Stimulated activated CD8-positive, alpha-beta memory T cell treated with anti-CD3 and anti-CD28 coated beads, Interleukin-4, amount 100 ng/mL, for 48 hours (primary cell): Measurements from ENCODE around the gene ZNF732.
"Not testable (repeated sequence)": the region's sequence is repeated elsewhere in the genome, so short reads cannot be mapped to it uniquely, and the experiment has no call there.

Experiments
- DNase-seq: peaks from one replicate; pipeline ENCODE4 v3.0.0-alpha.2; 2020

ZNF732 gene

GRCh38 chr4:304969-305680, at the start of gene ZNF732:
TSS of gene ZNF732 (minus strand) at chr4:305474. CDS start at chr4:305310, 164 bp downstream.
- no peak for DNase-seq

- no peak for DNase-seq
Measured at GRCh38 chr4:340011-340410, 34.7 kb upstream of the ZNF732 start.

- DNase-seq: no peak
Measured at GRCh38 chr4:338759-339097, 33.5 kb upstream of the ZNF732 start.

- DNase-seq: peak; percentile 69
Measured at GRCh38 chr4:337932-338758, 32.9 kb upstream of the ZNF732 start.

- peak; percentile 91 for DNase-seq
Measured at GRCh38 chr4:337143-337931, 32.1 kb upstream of the ZNF732 start, which contains the start of gene ZNF141. TSS of gene ZNF141 (plus strand) at chr4:337814. CDS start at chr4:337984, 170 bp downstream.

GRCh38 chr4:336893-337142, 31.5 kb upstream of the ZNF732 start:
- peak; percentile 45 for DNase-seq

- DNase-seq: no peak
Measured at GRCh38 chr4:336099-336892, 31.0 kb upstream of the ZNF732 start.

- no peak for DNase-seq
Measured at GRCh38 chr4:335515-335914, 30.2 kb upstream of the ZNF732 start.

- DNase-seq: no peak
Measured at GRCh38 chr4:328729-329128, 23.5 kb upstream of the ZNF732 start.

- DNase-seq: no peak
Measured at GRCh38 chr4:314296-314903, 9.1 kb upstream of the ZNF732 start.

- no peak for DNase-seq
Measured at GRCh38 chr4:309807-310206, 4.5 kb upstream of the ZNF732 start.

GRCh38 chr4:306551-306961, 1.3 kb upstream of the ZNF732 start:
- no peak for DNase-seq

GRCh38 chr4:304516-304915, 758 bp downstream of the ZNF732 start:
- not testable (repeated sequence) for DNase-seq

GRCh38 chr4:302381-302780, 2.9 kb downstream of the ZNF732 start:
- DNase-seq: no peak

GRCh38 chr4:294732-295131, 10.5 kb downstream of the ZNF732 start:
- DNase-seq: no peak

- DNase-seq: no peak
Measured at GRCh38 chr4:288891-289290, 16.4 kb downstream of the ZNF732 start.

- DNase-seq: no peak
Measured at GRCh38 chr4:273309-274017, 31.8 kb downstream of the ZNF732 start.

- DNase-seq: no peak
Measured at GRCh38 chr4:271492-272103, 33.7 kb downstream of the ZNF732 start.

GRCh38 chr4:259240-259639, 46.0 kb downstream of the ZNF732 start:
- DNase-seq: not testable (repeated sequence)

GRCh38 chr4:256492-256891, 48.8 kb downstream of the ZNF732 start:
- no peak for DNase-seq
